ENCODE results near the gene PKP1.

PKP1 gene

GRCh38 chr1:201376464-201377374 lies 93.4 kb downstream of the PKP1 start:
- no peak for FAIRE-seq

DNA sequence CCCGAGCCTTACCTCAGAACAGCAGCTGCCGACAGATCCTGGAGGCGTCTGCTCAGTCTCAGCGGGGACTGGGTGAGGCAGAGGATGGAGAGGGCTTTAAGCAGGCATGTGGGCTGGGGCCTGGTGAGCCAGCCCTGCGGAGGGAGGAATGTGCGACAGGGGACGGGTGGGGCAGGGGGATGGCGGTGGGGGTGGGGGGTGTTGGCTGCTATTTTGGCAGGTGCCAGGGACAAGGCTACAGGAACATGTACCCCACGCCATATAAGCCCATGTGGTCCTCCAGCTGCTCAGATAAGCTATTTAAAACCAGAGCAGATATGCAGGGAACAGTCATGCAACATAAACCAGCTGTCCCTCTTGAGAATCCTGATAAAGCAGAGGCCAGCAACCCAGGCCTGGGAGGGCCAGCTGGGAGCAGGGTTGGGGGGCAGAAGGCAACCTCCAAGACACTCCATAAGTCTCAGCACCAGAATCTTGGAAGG lies 94.3 kb downstream of the PKP1 start, which contains the start of gene TNNT2:
TNNT2 (minus strand) TSS at position 70 of the 482 bp plus-strand sequence. CDS start 4,426 bp downstream, outside the sequence.
- no peak for FAIRE-seq

GRCh38 chr1:201378804-201379203 lies 95.5 kb downstream of the PKP1 start:
- no peak for FAIRE-seq

- no peak for FAIRE-seq
These were observed 96.5 kb downstream of the PKP1 start for GRCh38 chr1:201379733-201380242.

DNA sequence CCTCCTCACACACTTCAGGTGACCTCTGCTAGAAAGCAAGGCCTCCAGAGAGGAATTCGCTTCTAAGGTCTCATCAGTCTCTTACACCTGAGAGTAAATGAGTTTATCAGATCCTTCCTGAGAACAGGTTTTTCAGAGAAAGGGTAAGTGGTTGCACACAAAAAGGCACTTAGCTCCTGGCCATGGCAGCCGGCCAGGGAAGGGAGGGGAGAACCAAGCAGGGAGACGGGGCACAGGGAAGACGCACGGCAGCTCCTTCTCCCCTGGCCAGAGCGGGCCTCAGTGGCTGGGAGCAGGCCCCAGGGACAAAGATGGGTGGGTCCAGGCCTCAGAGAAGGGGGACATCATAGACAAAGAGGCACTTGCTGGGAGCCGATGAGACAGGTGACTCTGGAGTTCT lies 97.8 kb downstream of the PKP1 start:
- no peak for FAIRE-seq

Data from colon (tissue), 2 donors.